Esophagus squamous epithelium (tissue), 5 donors: Measurements from ENCODE around the gene ANXA2. TPM values are rescaled to one million over a fixed set of nuclear protein-coding genes. Genes with fewer than 3 reads are reported as not detected.

Experiments used
- DNase-seq: peaks from one replicate; lab custom pipeline; 2025; lab: John Stamatoyannopoulos, UW
- H3K27ac ChIP-seq, 4 donors: fragments of 200-600 bp; sonication (generic); one replicate each; pipeline ENCODE4 v1.5.1; 2016 to 2019; ENCODE audit warnings: mild to moderate bottlenecking in 1 of 4
- H3K27me3 ChIP-seq, 4 donors: fragments of 200-600 bp; sonication (generic); 1 replicate in 3 of 4; 2 replicates in 1 of 4; pipeline versions ENCODE4 v1.5.1 to v1.6.0; 2017 to 2021; ENCODE audit warnings: antibody characterized with exemption in 1 of 4
- H3K36me3 ChIP-seq, 3 donors: fragments of 200-600 bp; sonication (generic); one replicate each; pipeline ENCODE4 v1.5.1; 2016 to 2019
- H3K4me1 ChIP-seq, 3 donors: fragments of 200-600 bp; sonication (generic); one replicate each; pipeline ENCODE4 v1.5.1; 2017 to 2019
- H3K4me3 ChIP-seq, 4 donors: fragments of 200-600 bp; sonication (generic); 1 replicate in 3 of 4; 2 replicates in 1 of 4; pipeline ENCODE4 v1.5.1; 2016 to 2019; ENCODE audit warnings: mild to moderate bottlenecking in 2 of 4, moderate library complexity in 1 of 4
- H3K9me3 ChIP-seq, 3 donors: fragments of 200-600 bp; sonication (generic); one replicate each; pipeline ENCODE4 v1.5.1; 2016 to 2019
- CTCF ChIP-seq, 6 experiments: fragments of 450-650 bp in 4 of 6; fragments of 200-600 bp in 2 of 6; sonication (generic) in 2 of 6; IDR thresholded peaks; one replicate each; pipeline ENCODE4 v1.5.1; 2016 to 2019; ENCODE audit warnings: antibody characterized with exemption in 6 of 6, mild to moderate bottlenecking in 4 of 6, moderate library complexity in 4 of 6
- POLR2A ChIP-seq, 4 donors: fragments of 450-650 bp; IDR thresholded peaks; one replicate each; pipeline ENCODE4 v1.6.1; 2017; ENCODE audit warnings: antibody characterized with exemption in 4 of 4, mild to moderate bottlenecking in 4 of 4, moderate library complexity in 3 of 4
- WGBS, 2 donors: methylation state at CpG; one replicate each; pipeline ENCODE4 v1.1.5; 2018; 5-methylcytosine and 5-hydroxymethylcytosine counted together
- intact Hi-C: fragments of 100-400 bp; cut with DNase I; formaldehyde crosslinking; loops from one replicate; pipeline ENCODE4 v1.15.0; 2022
- total RNA-seq, 4 donors: library from RNA; depleted of rRNA; stranded (reverse); fragments of >200 nt; gene quantifications; one replicate each; pipeline ENCODE4 v1.1.0, GENCODE V29; 2016
- donor health status: DM: yes; HTN: yes; CAD: no.

ANXA2 gene
- total RNA-seq, 4 donors from 2014 or later: 2,116 to 2,445 (median 2,399) TPM

GRCh38 chr15:60344987-60345386 is 52.8 kb downstream of the ANXA2 start:
- H3K4me1 ChIP-seq: no peaks in the 10 kb centered on the region
- no peak overlapping the region for H3K4me3 ChIP-seq
- peaks cover 24 to 59% (median 31%) of the 10 kb centered on the region in 3 donors for H3K36me3 ChIP-seq
- H3K27ac ChIP-seq: no peak overlapping the region
- no peak for DNase-seq
- H3K27me3 ChIP-seq: no peaks in the 10 kb centered on the region
- 86 to 100% methylated on average over 2 of the region's 2 CpGs for WGBS, 2 donors
- TF ChIP-seq CTCF (IDR thresholded peaks at IDR 0.05) (no peak), POLR2A (IDR thresholded peaks at IDR 0.05) (no peak)
- intact Hi-C loops: no loop called here
- no peaks in the 10 kb centered on the region for H3K9me3 ChIP-seq

DNA sequence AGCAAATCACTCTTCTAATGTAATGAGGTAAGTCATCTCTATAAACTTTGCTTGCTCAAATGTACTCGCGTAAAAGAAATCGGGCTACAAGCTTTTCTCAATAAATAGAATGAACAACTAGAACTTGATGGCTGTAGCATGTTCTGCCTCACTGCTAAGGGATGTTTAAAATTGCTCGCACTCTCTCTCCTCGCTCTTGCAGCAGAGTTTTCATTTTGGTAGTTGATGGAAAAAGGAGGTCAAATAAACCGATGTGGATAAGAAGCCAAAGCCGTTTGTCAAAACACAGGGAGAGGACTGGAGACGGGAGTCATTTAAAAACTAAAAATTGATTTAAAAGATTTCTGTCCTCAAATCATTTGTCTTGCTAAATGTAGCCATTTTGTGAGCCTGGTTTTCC is 53.3 kb downstream of the ANXA2 start:
- Histone ChIP-seq H3K4me1 (no peaks in the 10 kb centered on the region), H3K36me3 (peaks cover 24 to 57% (median 31%) of the 10 kb centered on the region in 3 donors), H3K27me3 (no peaks in the 10 kb centered on the region), H3K9me3 (no peaks in the 10 kb centered on the region), H3K4me3 (no peak overlapping the region), H3K27ac (no peak overlapping the region)
- intact Hi-C loops: no loop called here
- TF ChIP-seq CTCF (IDR thresholded peaks at IDR 0.05) (no peak), POLR2A (IDR thresholded peaks at IDR 0.05) (no peak)
- DNase-seq: no peak
- WGBS, 2 donors: 84 to 86% methylated on average over 8 of the region's 8 CpGs

GRCh38 chr15:60343221-60343970 is 54.4 kb downstream of the ANXA2 start:
- WGBS, 2 donors: 57 to 70% methylated on average over 4 to 5 of the region's 5 CpGs
- no peak for TF ChIP-seq POLR2A (IDR thresholded peaks at IDR 0.05)
- TF ChIP-seq CTCF (IDR thresholded peaks at IDR 0.05): no peak
- Histone ChIP-seq H3K27me3 (no peaks in the 10 kb centered on the region), H3K4me1 (no peaks in the 10 kb centered on the region), H3K9me3 (no peaks in the 10 kb centered on the region), H3K36me3 (peaks cover 24 to 46% (median 24%) of the 10 kb centered on the region in 3 donors), H3K4me3 (no peak overlapping the region), H3K27ac (no peak overlapping the region)
- intact Hi-C loops: no loop called here
- DNase-seq: no peak

- Histone ChIP-seq H3K4me1 (no peaks in the 10 kb centered on the region), H3K27ac (no peak overlapping the region), H3K9me3 (no peaks in the 10 kb centered on the region), H3K4me3 (no peak overlapping the region), H3K36me3 (peaks cover 0 to 16% (median 2%) of the 10 kb centered on the region in 3 donors), H3K27me3 (no peaks in the 10 kb centered on the region)
- no peak for TF ChIP-seq POLR2A (IDR thresholded peaks at IDR 0.05)
- TF ChIP-seq CTCF (IDR thresholded peaks at IDR 0.05): no peak
- WGBS, 2 donors: 64 to 73% methylated on average over 9 of the region's 9 CpGs
- DNase-seq: no peak
- intact Hi-C loops: no loop called here
These were observed 57.4 kb downstream of the ANXA2 start for GRCh38 chr15:60340207-60340921.

- DNase-seq: no peak
- no peaks in the 10 kb centered on the region for H3K9me3 ChIP-seq
- no peak overlapping the region for H3K4me3 ChIP-seq
- H3K4me1 ChIP-seq: no peaks in the 10 kb centered on the region
- peaks cover 0 to 6% (median 0%) of the 10 kb centered on the region in 3 donors for H3K36me3 ChIP-seq
- no peak overlapping the region for H3K27ac ChIP-seq
- WGBS, 2 donors: 87 to 88% methylated on average over 9 of the region's 9 CpGs
- no peaks in the 10 kb centered on the region for H3K27me3 ChIP-seq
- TF ChIP-seq CTCF (IDR thresholded peaks at IDR 0.05) (no peak), POLR2A (IDR thresholded peaks at IDR 0.05) (no peak)
- intact Hi-C loops: no loop called here
These were observed 58.5 kb downstream of the ANXA2 start for GRCh38 chr15:60339236-60339635.
